SU-DHL-6 (cell line): ENCODE results near the gene PSMD14.

Experiments
- H2AFZ ChIP-seq: fragments of 200-600 bp; sonication (generic); 2 replicates; pipeline ENCODE4 v1.6.1; 2014; ENCODE audit warnings: low read depth, mild to moderate bottlenecking, moderate library complexity, mixed read lengths, antibody characterized with exemption, low read length; ENCODE audit not compliant: severe bottlenecking
- H3F3A ChIP-seq: fragments of 200-600 bp; shearing (Covaris generic); 2 replicates; pipeline ENCODE4 v1.6.0; 2016; ENCODE audit warnings: antibody characterized with exemption, mild to moderate bottlenecking; ENCODE audit not compliant: insufficient read depth
- H3K27ac ChIP-seq: fragments of 200-600 bp; sonication (generic); 2 replicates; pipeline ENCODE4 v1.5.1; 2016; ENCODE audit warnings: low read depth, mild to moderate bottlenecking, low read length, moderate library complexity, mixed read lengths
- H3K27me3 ChIP-seq: fragments of 200-600 bp; sonication (generic), shearing (Covaris generic); 2 replicates; pipeline ENCODE4 v1.6.0; 2014; ENCODE audit warnings: mild to moderate bottlenecking, low read length
- H3K36me3 ChIP-seq: fragments of 200-600 bp; sonication (generic); 2 replicates; pipeline ENCODE4 v1.6.1; 2014; ENCODE audit warnings: mild to moderate bottlenecking, low read length, mixed read lengths
- H3K4me2 ChIP-seq: fragments of 300-600, 200-600 bp; shearing (Covaris generic), sonication (generic); 2 replicates; pipeline ENCODE4 v1.6.0; 2014; ENCODE audit warnings: low read length, low read depth, mild to moderate bottlenecking; ENCODE audit not compliant: poor library complexity, severe bottlenecking
- H3K4me3 ChIP-seq: fragments of 200-600 bp; sonication (generic); 2 replicates; pipeline ENCODE4 v1.5.1; 2014; ENCODE audit warnings: antibody characterized with exemption, low read length, mild to moderate bottlenecking, mixed read lengths; ENCODE audit not compliant: insufficient read depth, poor library complexity, severe bottlenecking
- H3K79me2 ChIP-seq: fragments of 200-600 bp; sonication (generic); 2 replicates; pipeline ENCODE4 v1.6.1; 2014; ENCODE audit warnings: mild to moderate bottlenecking, low read length, moderate library complexity; ENCODE audit not compliant: insufficient read depth
- H3K9ac ChIP-seq: fragments of 200-600 bp; sonication (generic); 2 replicates; pipeline ENCODE4 v1.7.0; 2014; ENCODE audit warnings: mild to moderate bottlenecking, low read length
- H3K9me2 ChIP-seq: fragments of 200-600 bp; sonication (generic); replicated peaks from 2 replicates; pipeline ENCODE4 v1.6.1; 2014; ENCODE audit warnings: low read length; ENCODE audit not compliant: insufficient read depth
- H3K9me3 ChIP-seq: fragments of 200-600 bp; sonication (generic); 2 replicates; pipeline ENCODE4 v1.6.1; 2014; ENCODE audit warnings: low read length, mixed read lengths; ENCODE audit not compliant: insufficient read depth
- H4K20me1 ChIP-seq: fragments of 200-600 bp; sonication (generic); 2 replicates; pipeline ENCODE4 v1.6.1; 2014; ENCODE audit warnings: low read depth, mild to moderate bottlenecking, antibody characterized with exemption, low read length, moderate library complexity, mixed read lengths
- CTCF ChIP-seq: fragments of 200-600 bp; sonication (generic); IDR thresholded peaks from one replicate; pipeline ENCODE4 v1.5.1; 2017; ENCODE audit warnings: antibody characterized with exemption, mild to moderate bottlenecking, low read length, moderate library complexity; ENCODE audit not compliant: insufficient read depth, poor library complexity, severe bottlenecking
- EZH2phosphoT487 ChIP-seq: fragments of 200-600 bp; sonication (generic), shearing (Covaris generic); conservative IDR thresholded peaks from 2 replicates; pipeline ENCODE4 v1.6.1; 2018; ENCODE audit warnings: mild to moderate bottlenecking, antibody characterized with exemption, low read length, moderate library complexity, mixed read lengths

PSMD14 gene

GRCh38 chr2:161344692-161345091 is 36.5 kb downstream of the PSMD14 start:
- H3K27ac ChIP-seq, result no peak overlapping the region
- no peak overlapping the region for H3K4me3 ChIP-seq
- no peaks in the 10 kb centered on the region for H3K27me3 ChIP-seq
- no peak overlapping the region for H3K4me2 ChIP-seq
- TF ChIP-seq CTCF, result no peak
- no peak for TF ChIP-seq EZH2phosphoT487
- peaks cover 77% of the 10 kb centered on the region for H3K79me2 ChIP-seq
- H4K20me1 ChIP-seq, result peaks cover 7% of the 10 kb centered on the region; the same call in 1 of the 2 replicates
- no peak overlapping the region for H2AFZ ChIP-seq
- H3K9me3 ChIP-seq, result no peaks in the 10 kb centered on the region
- no peaks in the 10 kb centered on the region for H3K9me2 ChIP-seq
- no peaks in the 10 kb centered on the region for H3F3A ChIP-seq
- H3K9ac ChIP-seq, result no peak overlapping the region
- H3K36me3 ChIP-seq, result peaks cover 5% of the 10 kb centered on the region; the same call in 1 of the 2 replicates

GRCh38 chr2:161351678-161352077 is 43.5 kb downstream of the PSMD14 start:
- H3K27me3 ChIP-seq, result no peaks in the 10 kb centered on the region
- peaks cover 94% of the 10 kb centered on the region for H3K79me2 ChIP-seq
- H3K9me3 ChIP-seq, result no peaks in the 10 kb centered on the region
- no peaks in the 10 kb centered on the region for H3K9me2 ChIP-seq
- no peak overlapping the region for H3K4me3 ChIP-seq
- TF ChIP-seq EZH2phosphoT487 (no peak), CTCF (no peak)
- H3K36me3 ChIP-seq, result no peaks in the 10 kb centered on the region
- H3F3A ChIP-seq, result no peaks in the 10 kb centered on the region; the same call in 1 of the 2 replicates
- no peak overlapping the region for H3K27ac ChIP-seq
- H3K4me2 ChIP-seq, result no peak overlapping the region
- no peak overlapping the region for H3K9ac ChIP-seq
- no peak overlapping the region for H2AFZ ChIP-seq
- H4K20me1 ChIP-seq, result no peaks in the 10 kb centered on the region; the same call in 1 of the 2 replicates

- no peak overlapping the region for H3K9ac ChIP-seq
- H3K4me3 ChIP-seq, result no peak overlapping the region
- no peaks in the 10 kb centered on the region for H3K9me3 ChIP-seq
- no peak for TF ChIP-seq CTCF
- no peak for TF ChIP-seq EZH2phosphoT487
- H3F3A ChIP-seq, result no peaks in the 10 kb centered on the region; the same call in 1 of the 2 replicates
- no peaks in the 10 kb centered on the region for H3K36me3 ChIP-seq
- H4K20me1 ChIP-seq, result no peaks in the 10 kb centered on the region; the same call in 1 of the 2 replicates
- no peaks in the 10 kb centered on the region for H3K9me2 ChIP-seq
- no peaks in the 10 kb centered on the region for H3K27me3 ChIP-seq
- no peak overlapping the region for H3K27ac ChIP-seq
- H2AFZ ChIP-seq, result no peak overlapping the region
- H3K4me2 ChIP-seq, result no peak overlapping the region
- H3K79me2 ChIP-seq, result peaks cover 94% of the 10 kb centered on the region
Measured at GRCh38 chr2:161352719-161353118, 44.5 kb downstream of the PSMD14 start.

- Histone ChIP-seq H2AFZ (no peak overlapping the region), H3K9me2 (no peaks in the 10 kb centered on the region), H3K36me3 (no peaks in the 10 kb centered on the region), H3K4me2 (no peak overlapping the region), H3F3A (no peaks in the 10 kb centered on the region; the same call in 1 of the 2 replicates), H3K9ac (no peak overlapping the region), H3K27ac (no peak overlapping the region), H4K20me1 (no peaks in the 10 kb centered on the region; the same call in 1 of the 2 replicates), H3K9me3 (no peaks in the 10 kb centered on the region), H3K79me2 (peaks cover 94% of the 10 kb centered on the region), H3K27me3 (no peaks in the 10 kb centered on the region), H3K4me3 (no peak overlapping the region)
- no peak for TF ChIP-seq CTCF
- TF ChIP-seq EZH2phosphoT487, result no peak
Measured at GRCh38 chr2:161353543-161353942, 45.3 kb downstream of the PSMD14 start.
